Globus pallidus (tissue), 1 donor: ENCODE results near the gene HLF.

ENCODE experiments used
- DNase-seq: peaks from one replicate; pipeline ENCODE4 v3.0.0-alpha.2; 2015; ENCODE audit warnings: low spot score

Gene HLF, protein sequence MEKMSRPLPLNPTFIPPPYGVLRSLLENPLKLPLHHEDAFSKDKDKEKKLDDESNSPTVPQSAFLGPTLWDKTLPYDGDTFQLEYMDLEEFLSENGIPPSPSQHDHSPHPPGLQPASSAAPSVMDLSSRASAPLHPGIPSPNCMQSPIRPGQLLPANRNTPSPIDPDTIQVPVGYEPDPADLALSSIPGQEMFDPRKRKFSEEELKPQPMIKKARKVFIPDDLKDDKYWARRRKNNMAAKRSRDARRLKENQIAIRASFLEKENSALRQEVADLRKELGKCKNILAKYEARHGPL

DNA sequence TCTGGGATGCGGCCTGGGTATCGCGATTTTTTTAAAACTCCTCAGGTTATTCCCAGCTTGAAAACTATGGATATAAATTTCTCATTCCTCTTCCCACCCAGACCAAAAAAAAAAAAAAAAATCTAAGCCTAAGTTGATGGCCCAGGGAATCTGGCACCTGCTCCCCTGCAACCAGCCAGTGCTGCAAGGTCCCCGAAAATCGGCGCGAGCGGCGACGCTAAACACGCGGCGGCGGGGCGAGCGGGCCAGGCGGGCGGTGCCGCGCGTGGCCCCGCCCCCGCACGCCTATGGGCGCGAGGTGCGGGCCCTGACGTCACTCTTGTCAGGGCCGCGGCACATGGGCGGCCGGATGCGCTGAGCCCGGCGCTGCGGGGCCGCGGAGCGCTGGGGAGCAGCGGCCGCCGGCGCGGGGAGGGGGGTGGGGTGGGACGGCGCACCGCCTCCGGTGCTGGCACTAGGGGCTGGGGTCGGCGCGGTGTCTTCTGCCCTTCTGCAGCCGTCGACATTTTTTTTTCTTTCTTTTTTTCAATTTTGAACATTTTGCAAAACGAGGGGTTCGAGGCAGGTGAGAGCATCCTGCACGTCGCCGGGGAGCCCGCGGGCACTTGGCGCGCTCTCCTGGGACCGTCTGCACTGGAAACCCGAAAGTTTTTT, at the start of gene HLF:
Gene HLF (plus strand): TSS at position 316 of the 654 bp plus-strand sequence. CDS start 525 bp downstream, outside the sequence.
- peak; percentile 86 for DNase-seq

DNA sequence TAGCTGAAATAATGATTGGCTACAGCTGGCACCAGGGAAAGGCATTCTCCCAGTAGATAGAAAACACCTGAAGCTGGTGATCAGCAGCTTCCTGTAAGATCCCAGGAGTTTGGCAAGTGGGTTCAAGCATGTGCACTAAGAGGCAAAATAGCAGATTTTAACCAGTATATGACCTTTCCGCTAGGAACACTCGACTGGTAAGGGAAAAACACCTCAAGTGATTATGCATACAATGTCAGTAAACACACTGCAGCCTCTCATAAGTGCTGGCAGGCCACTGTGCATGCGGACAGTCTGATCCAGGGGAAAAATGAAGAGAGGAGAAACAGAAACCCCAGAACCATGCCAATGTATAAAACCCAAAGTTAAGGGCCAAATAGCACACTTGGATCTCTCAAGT, 49.0 kb upstream of the HLF start:
- DNase-seq, result no peak

DNA sequence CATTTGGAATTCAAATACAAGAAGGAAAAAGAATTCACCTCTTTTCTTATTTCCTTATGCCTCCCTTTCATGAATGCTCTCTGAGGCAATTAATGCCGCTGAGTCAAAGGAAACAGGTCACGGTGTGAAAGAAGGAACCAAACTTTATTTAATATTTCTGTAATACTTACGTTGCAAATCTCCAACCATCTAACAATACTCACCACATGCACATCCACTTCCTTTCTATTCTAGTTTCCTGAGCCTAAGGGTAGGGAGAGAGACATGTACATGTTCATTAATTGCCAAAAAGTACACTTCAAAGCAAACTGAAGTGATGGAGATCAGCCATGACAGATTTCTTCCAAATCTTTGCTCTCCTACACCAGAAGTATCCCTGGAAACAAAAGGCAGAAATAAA, 47.9 kb upstream of the HLF start:
- DNase-seq, result no peak

DNA sequence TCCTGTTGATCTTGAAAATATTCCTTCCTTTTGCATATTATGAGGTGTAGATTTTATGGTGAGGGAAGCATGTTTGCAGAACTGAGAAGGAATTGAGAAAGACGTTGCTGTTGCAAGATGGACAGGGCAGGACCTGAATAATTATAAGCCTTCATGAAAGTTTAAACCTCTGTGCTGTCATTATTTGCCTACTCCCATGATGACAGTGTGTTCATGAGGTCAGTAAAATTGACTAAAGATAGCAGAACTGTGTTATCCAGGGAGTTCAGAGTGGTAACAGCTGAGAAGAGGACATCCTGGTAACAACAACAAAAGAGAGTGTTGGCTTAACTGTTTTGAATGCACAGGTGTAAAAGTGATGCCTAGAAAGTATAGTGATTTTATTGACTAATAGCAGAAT, 45.3 kb upstream of the HLF start:
- DNase-seq, result no peak

DNA sequence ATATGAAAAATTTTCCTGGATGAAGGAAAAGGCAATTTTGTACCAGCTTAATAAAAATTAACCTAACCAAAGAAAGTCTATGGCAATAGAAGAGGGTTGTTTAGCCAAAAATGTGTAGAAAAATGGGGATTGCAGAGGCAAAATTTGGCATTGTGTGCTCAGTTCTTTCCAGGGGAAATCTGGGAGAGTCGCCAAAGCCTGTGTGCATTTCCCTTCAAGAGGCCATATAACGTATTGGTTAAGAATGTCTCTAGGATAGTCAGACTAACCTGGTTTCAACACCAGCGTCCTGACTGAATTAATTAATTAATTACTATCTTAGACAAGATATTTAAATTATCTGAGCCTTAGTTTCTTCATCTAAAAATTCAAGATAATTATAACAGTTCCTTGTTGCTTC, 44.8 kb upstream of the HLF start:
- DNase-seq, result no peak

DNA sequence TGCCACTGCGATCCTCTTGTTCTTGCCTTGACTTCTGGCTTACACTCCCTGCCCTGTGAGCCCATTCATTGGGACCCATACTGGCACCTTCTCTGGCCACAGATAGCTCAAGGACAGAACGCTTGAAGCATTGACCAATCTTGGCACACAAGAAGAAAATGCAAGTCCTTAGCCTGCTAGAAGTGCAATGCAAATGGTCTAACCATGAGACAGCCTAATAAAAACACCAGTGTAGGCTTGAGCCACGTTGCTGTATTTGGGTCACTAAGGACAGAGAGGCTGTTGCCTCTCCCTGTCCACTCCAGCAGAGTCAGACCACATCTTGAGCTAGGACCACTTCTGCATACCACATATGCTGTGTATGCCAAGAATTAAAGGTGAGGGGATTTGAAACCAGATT, 41.2 kb upstream of the HLF start:
- DNase-seq, result no peak

DNA sequence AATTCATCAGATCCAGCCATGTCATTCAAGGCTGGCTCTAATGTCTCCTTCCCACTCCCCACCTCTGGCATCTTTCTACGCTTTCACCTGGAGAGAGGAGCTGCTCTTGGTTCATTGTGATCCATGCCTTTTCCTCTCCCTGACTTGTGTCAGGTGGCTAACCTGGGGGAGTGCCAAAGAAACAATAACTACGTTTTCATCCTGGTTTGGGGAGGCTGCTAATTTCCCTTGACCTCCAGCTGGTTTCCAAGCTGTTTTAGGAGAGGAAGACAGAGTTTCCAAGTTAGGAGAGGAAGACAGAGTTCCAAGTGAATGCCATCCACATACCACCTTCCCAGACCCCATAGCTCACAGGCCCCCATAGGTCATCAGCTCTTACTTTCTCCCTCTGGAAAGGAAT, 40.0 kb upstream of the HLF start:
- no peak for DNase-seq

DNA sequence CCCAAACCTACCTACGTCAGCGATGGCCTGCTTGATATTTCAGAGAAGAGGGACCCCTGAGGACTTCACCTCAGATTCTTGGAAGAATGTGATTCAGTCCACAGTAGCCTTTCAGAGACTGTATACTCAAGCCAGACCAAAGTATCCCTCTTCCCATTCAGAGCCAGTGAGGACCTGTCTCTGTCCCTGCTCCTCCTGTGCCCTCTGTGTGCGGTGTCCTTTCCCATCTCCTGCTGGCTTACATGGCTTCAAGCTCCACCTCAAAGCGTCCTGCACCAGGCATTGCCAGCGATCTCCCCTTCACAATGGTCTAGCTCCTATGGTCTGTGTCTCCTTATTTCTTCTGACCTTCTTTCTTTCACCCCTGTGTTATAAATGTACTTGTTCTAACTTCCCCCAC, 39.5 kb upstream of the HLF start:
- DNase-seq, result no peak

DNA sequence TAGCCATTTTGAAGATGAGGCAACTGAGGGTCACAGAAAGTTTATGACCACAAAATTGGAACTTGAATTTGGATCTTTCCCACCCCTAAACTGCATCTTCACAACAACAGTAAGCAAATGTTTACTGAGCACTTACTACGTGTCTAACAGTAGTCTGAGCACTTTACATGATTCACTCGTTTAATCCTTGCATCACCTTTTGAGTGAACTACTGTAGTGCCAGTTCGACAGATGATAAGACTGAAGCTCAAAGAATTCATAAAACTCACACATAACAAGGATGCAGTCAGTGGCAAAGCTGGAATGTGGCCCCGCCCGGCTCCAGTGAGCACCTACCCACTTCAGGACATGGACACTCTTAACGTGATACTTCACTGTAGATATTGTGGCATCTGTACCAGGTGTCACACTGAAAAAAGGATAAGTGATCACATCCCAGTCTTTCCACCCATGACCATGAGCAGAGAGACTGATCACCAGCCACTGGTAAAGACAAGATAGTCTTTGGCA, 36.0 kb upstream of the HLF start:
- no peak for DNase-seq

DNA sequence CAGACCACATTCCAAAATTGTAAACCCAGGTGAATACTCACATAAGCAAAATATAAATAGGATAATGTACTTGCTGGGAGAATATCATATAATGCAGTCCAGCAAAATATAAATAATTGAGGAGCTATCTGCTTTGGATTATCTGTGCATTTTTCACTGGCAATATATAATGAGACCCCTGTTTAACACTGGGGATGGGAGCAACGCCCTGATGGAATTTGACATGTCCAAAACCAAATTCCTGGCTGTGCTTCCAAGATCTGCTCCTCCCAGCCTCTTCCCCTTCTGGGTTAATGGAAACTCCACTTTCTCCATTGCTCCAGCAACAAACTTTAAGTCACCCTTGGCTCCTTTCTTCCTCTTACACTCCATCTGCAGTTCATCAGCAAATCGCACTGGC, 35.5 kb upstream of the HLF start:
- no peak for DNase-seq

DNA sequence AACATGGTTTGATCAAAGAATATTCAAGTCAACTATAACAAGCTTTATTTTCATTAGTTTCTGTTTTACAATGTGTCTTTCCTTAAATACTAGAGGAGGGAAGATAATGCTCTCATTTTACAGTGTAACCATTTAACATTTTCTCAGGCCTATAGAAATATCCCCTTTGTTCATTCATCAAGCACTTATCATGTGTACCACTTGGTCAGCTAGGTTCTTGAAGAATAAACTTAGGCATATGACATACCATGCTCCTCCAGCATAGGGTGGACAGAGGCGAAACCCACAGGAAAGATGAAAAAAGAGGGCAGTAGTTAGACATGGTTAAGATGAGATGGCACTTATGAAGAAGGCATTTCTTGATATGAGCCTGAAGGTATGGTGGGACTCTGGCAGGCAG, 34.0 kb upstream of the HLF start:
- DNase-seq, result no peak

DNA sequence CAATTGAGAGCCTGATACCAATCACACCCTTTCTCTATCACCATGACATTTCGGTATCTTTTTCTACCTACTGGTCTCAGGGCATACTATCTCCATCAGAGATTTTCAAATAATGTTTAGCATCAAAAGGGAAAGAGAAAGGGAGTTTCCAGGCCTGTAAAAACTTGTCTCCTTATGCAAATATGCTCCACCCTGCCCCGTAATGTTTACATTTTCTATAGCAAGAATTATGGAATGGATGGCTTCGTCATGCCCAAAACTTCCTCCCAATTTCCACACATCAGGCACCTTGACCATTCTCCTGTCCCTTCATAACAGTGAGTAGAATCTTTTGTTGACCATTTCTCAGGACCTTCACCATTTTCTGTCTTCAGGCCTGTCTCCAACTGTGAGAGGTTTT, 30.9 kb upstream of the HLF start:
- DNase-seq, result no peak

DNA sequence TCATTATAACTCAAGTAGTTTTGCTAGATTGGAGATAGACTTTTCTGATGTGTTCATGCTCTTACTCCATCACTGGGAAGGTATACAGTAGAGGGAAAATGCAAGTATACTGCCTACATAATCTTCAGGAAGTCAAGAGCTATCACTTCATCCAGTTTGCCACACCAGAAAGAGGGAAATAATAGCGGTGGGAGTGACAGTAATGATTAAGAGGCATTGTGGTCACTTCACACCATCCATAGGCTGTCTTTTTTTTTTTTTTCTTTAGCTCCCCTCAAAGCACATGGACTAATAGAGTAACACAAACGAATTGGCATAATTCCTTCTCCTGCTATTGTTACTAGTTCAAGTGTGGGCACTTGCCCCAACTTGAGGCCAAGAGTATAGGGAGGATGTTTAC, 28.4 kb upstream of the HLF start:
- no peak for DNase-seq

DNA sequence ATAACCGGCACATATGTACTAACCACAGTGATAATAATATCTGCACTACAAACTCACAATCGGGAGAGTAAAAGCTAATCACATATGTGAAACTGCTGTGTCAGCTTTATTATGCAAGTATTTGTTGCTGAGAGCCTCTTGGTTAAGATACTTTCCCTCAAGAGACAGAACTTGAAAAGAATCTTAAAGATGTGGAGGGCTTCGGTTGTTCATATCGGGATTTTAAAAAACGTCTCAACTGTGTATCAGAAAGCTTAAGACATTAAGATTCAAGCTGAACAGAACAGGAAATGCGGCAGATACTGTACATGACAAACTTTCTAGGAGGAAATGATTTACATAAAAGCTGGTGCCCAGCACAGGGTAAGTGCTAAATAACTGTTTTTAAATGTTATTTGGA, 27.5 kb upstream of the HLF start:
- peak; percentile 18 for DNase-seq

DNA sequence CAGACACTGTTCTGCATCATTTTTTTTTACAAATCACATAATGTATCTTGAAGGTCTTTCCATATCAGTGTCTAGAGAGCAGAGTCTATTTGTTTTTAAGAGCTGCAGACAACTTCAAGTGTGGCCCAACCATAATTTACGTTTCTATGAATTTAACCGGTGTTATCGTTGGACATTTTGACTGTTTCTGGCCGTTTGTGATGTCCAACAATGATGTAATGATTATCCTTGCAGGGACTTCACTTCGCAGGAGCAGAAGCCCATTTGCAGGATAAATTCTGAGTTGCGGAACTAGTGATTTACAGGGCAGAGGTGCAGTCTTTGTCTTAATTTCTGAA, 26.9 kb upstream of the HLF start:
- DNase-seq, result no peak

DNA sequence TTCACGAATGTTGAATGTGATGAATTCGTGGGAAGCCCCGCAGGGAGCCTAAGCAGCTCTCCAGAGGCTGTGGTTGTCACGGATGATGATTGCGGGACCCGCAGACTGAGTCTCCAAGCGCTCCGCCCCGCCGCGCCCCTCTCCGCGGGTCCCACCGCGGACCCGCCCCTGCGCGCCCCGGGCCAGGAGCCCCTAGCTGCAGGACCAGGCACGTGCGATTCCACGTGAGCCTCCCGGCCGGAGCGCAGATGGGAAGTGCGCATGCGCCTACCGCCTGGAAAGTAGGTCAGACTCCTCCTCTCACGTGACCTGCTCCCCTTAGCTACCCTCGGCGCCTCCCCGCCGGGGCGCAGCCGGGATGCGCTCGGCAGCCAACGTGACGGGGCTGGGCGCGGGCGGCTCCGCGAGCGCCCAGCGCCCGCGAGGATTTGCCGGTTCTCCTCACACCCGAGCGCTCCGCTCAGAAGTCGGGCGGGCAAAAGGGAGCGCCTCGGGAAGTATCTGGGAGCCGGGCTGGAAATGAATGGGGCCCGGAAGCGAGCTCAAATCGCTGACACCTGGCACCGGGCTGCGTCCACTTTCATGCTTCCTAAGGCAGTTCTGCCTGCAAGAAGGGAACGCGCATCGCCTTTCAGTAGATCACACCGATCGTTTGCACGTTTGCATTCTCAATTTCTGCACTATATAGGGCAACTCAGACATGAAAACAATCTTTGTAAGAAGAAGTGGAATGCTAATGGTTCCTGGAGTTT, 26.4 kb upstream of the HLF start:
- DNase-seq, result peak; percentile 96

DNA sequence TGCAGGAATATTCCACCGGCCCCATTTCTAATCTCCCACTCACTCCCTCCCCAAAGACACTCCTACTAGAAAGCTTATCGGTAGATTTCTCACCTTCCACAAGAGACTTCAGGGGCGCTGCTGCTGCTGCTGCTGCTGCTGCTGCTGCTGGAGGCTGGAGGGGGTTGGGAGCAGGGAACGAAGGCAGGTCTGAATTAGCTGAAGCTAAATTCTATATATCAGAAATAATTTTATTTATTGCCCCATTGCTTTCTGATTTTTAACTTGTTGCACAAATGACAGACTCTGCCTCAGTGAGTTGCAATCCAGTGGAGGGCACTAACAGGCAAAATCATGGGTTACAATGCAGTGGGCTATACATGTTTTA, 25.8 kb upstream of the HLF start:
- no peak for DNase-seq

DNA sequence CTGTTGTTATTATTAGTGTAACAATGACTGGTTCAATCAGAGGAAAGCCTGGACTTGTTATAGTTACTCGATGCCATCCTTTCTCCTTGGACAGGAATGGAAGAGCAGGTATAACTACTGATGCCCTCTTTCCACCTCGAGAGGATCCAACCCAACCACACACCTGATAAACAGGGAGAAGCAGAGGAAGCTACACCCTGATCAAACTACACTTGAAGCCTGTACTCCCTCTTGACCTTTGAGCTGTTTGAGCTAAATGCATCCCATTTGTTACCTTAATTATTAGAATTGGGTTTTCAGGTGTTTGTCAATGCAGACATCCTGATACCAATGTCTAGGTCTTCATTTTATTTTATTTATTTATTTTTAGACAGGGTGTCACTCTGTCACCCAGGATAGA, 23.7 kb upstream of the HLF start:
- DNase-seq, result no peak

DNA sequence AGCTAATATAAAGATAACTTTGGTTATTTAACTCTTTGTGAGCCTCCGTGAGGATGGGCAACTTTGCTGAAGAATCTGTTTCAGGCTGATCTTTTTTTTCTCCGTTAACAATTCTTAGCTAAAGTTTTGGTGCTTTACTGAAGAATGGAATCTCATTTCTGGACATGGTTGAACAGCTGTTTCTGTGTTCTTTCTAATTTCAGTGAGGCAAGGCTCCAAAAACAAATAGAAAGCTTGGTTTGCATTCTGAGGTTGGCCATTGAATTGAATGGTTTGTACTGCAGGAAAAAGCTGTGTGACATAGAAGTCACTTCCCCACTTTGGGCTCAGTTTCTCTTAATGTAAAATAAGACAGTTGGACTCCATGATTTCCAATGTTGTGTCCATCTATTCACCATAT, 22.3 kb upstream of the HLF start:
- DNase-seq, result no peak

DNA sequence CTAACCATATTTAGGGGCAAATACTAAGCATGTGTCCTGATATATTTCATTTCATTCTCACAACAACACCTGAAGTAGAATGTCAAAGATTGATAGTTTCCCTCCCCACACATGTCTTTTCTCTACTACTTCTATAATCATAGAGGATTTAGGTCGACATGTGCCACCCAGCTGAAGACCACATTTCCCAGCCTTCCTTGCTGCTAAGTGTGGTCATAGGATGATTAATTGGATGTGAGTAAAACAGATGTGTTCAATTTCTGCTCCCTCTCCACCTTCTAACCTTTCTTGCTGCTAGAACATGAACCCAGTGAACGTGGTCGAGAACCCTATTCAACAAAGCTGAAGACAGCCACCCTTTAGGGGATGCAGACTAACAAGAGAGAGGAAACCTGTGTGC, 18.8 kb upstream of the HLF start:
- DNase-seq, result no peak

DNA sequence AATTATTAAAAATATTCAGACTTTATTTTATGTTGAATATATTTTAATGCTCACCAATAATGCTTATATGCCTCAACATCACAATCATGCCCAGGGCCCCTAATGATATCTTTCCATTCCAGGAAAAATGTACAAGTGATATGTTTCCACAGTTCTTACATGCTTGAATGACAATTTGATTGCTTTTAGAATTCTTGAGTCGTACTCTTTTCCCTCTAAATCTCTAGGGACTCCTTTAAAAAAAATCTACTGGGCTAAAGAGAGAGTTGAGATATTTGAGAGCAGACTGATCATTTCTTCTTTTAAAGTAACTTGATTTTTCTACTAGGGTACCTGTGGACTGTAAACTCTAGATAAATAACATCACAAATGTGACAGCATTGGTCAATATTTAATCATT, 18.2 kb upstream of the HLF start:
- no peak for DNase-seq

DNA sequence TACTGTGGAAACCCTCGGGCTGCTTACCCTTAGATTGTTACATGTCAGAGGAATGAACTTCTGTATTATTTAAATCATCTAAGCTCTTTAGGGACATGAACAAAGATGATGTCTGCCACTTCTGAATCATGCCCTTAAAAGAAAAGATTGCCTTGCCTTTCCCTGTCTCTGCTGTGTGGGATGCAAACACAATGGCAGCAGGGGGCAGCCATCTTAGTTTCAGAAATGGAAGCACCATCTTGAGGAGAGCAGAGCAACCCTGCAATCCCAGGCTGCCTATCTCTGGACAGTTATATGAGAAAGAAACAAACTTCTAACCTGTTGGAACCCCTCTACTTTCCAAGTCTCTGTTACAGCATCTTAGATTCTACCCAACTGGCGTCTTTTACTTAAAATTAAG, 16.7 kb upstream of the HLF start:
- no peak for DNase-seq

DNA sequence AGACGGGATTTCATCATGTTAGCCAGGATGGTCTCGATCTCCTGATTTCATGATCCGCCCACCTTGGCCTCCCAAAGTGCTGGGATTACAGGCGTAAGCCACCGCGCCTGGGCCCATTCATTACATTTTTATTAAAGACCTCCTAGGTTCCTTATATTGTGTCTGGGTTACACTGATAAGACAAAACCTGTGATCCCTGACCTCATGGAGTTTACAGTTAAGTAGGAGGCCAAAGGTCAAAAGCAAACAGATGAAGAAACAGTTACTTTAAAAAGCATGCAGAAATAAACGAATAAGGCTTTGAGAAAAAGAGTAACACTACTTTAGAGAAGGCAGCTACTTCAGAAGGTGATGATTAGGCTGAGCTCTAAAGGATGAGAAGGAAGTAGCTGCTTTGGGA, 14.9 kb upstream of the HLF start:
- no peak for DNase-seq
